IPS-NIHi11 (cell line): ENCODE measurements around the gene AKNAD1.

Source experiments
- DNase-seq: peaks from one replicate; pipeline ENCODE4 v3.0.0; 2012; ENCODE audit warnings: mixed read lengths, low spot score

The AKNAD1 gene

GRCh38 chr1:108865316-108865910 is 8.5 kb upstream of the AKNAD1 start:
- no peak for DNase-seq

- no peak for DNase-seq
Measured at GRCh38 chr1:108863984-108864383, 7.1 kb upstream of the AKNAD1 start.

GRCh38 chr1:108862698-108863477 is 6.0 kb upstream of the AKNAD1 start:
- no peak for DNase-seq

- no peak for DNase-seq
Measured at GRCh38 chr1:108862017-108862610, 5.2 kb upstream of the AKNAD1 start.

DNA sequence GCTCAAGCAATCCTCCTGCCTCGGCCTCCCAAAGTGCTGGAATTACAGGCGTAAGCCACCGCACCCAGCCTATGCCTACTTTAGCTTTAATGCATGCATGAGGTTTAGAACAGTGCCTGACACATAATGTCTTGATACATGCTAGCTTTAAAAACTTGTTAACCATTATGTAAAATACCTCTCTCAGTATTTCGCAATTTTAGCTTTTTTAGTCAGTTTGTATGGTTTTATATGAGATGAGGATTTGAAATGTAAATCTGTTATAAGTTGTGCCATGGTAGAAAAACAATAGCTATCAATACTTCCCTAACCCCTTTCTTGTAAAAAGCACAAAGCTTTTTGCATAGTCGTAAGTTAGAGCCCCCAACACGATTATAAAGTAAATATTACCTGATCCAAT is 4.7 kb upstream of the AKNAD1 start:
- DNase-seq: no peak

GRCh38 chr1:108860190-108860907 is 3.5 kb upstream of the AKNAD1 start:
- no peak for DNase-seq

GRCh38 chr1:108858230-108858950 is 1.5 kb upstream of the AKNAD1 start:
- no peak for DNase-seq

- DNase-seq: no peak
Measured at GRCh38 chr1:108854221-108855019, 2.5 kb downstream of the AKNAD1 start.

GRCh38 chr1:108852221-108852975 is 4.5 kb downstream of the AKNAD1 start:
- no peak for DNase-seq

DNA sequence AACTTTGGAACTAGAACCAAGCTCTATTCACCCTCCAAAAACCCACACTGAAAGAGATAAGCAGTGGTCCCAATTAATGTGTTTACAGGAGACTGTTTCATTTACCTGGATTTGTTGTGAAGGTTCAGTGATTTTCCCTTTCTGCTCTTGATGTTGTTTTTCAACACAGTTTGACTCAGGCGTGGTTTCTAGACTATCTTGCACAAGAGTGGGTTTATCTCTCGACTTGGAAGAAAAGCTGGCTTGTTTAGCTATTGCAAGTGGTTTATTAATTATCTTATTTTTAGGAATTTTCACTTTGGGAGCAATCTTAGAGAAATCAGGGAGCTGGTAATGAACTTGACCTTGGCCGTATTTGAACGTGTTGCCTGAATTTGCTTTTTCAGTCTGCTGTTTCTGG is 5.3 kb downstream of the AKNAD1 start:
- DNase-seq: no peak

DNA sequence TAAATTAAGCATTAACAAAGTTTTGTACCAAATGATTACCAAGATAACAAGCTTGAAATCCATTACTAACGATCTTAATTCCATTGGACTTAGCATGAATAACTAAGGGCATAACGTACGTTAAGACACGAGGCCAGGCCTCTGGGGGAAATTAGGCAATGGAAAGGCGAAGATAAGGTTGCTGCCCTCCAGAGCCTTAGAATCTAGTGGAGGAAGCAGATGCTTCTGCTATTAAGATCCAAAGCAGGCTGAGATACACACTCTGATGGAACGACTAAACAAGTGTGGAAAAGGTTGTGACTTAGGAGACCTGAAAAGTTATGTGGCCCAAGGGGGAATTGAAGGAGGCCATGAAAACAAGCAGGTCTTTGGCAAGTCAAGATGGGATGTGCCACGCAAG is 6.0 kb downstream of the AKNAD1 start:
- no peak for DNase-seq

DNA sequence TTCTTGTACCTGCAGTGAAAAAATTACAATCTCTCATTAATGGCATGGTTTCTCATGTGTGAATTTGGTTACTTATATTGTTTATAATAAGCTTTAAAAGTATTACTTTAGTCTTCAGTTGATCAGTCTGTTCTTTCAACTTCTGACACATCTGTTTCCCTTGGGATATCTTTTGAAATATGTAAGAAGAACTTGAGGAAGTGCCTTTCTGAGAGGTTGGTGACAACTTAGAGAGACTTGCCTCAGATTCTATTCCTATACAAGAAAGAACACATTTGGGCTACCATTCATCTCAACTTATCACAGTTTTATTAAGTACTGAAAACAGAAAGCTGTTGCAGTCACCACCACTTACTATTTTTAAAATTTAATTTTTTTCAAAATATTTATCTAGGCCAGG is 8.1 kb downstream of the AKNAD1 start:
- no peak for DNase-seq

DNA sequence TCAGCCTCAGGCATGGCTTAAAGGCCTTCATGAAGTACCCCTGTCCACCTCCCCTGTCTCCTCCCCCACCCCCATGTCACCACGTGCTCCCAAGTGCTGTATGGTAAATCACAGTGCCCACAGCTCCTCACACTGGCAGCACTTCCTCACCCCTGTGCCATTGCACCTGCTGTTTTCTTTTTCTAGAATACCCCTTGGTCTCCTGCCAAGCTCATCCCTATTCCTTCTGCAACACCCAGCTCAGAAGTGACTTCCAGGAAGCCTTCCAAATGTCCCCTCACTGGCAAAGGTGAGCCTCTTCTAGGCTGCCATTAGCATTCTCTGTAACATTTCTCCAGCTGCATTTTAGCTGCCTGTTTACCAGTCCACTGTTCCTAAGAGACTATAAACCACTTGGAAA is 9.4 kb downstream of the AKNAD1 start:
- DNase-seq: no peak

DNA sequence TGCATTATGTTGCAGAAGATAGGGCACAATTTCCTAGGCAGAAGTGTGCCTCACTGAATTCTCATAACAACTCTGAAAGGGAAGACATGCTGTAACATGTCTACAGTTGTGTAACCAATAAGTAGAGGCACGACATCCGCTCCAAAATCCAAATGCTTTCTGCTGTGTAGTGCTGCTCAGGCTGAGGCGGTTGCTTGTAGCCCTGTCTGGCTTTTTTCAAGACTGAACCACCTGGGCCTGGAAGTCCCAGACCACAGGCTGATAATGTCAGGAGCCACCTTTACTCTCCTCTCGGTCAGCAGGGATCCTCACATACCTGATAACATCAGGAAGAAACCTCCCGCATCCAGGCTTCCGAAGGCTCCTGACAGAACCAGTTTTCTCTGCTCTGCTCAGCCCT is 10.9 kb downstream of the AKNAD1 start:
- no peak for DNase-seq

GRCh38 chr1:108845446-108845845 is 11.4 kb downstream of the AKNAD1 start:
- no peak for DNase-seq

DNA sequence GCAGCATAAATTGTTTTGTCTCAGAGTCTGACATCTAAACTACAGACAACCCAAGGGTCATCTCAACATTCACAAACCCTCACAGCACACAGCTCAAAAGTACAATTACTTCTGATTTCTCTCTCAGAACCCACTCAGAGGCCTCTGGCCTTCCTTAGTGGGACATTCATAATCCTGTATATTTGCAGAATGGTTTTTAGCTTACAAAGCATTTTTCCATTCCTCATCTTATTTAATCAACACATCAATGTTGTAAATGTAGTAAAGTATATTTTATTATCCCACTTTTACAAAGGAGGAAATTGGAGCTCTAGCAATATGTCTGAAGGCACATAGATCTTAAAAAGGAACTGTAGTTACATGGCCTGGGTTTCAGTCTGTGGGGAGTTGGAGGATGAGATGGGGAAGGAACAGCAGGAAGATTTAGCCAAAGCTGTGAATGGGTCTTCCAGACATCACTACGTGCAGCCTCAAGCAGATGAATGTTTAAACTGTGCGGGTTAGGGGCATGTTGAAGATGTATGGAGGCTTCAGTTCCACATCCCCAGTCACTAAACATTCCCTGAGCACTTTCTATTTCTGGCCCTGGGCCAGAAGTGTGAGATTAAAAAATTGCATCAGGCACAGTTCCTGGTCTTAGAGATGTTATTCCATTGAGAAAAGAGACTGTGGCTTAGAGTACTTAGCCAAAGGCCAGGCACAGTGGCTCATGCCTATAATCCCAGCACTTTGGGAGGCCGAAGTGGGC is 13.3 kb downstream of the AKNAD1 start:
- DNase-seq: no peak

DNA sequence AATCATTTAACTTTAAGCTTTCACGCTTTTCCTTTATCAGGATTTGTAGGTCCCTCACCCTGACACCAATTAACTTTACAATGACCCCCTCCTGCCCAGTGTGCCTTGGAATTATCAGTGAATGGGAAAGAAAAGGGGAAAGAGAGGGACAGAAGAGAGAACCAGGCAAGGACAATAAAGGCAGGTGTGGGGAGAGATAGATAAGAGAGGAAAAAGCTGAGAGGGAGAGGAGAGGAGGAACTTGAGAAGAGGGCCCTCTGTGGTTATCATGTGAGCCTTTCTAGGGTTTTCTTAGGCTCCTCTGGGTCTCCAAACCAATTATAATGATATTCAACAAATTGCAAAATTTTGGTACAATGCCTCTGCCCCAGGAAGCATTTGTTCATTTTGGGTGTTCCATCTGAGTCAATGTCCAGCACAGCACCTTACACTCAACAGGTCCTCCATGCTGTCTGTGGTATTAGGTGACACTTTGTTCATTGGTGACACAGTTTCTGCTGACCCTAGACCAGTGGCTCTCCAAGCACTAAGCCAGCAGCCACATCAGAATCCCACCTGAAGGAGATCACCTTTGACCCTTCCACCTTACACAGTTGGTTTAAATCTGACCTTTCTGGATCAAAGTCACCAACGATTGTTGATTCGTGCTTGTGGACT is 14.2 kb downstream of the AKNAD1 start:
- DNase-seq: no peak

DNA sequence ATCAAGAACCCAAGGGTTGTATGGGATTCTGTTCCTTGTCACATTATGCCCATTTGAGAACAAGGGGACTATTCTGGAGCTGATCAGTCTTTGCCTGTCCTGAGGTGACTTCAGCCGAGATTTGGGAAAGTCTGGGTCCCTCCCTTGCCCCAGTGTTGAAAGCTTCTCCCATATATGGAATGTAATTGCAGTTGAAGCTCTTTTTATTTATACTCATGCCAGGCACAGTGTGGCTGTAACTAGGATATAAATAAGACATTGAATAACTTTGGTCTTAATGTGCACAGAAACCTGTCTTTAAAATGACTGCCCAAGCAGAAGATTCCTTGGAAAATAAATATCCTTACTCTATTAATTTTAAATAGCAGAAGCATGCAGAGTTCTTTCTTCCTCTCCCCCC is 15.2 kb downstream of the AKNAD1 start:
- no peak for DNase-seq

GRCh38 chr1:108832929-108833328 is 24.0 kb downstream of the AKNAD1 start:
- DNase-seq: no peak
